HUES64 (cell line): ENCODE measurements around the gene CCDC174. TPM values are rescaled to one million over a fixed set of nuclear protein-coding genes. Genes with fewer than 3 reads are reported as not detected.
A peak's percentile ranks its signal among the peaks of the same experiment; 100 is the strongest.
"Not testable (repeated sequence)": the region's sequence is repeated elsewhere in the genome, so short reads cannot be mapped to it uniquely, and the experiment has no call there.

Source experiments
- H3K27ac ChIP-seq: 2 replicates; pipeline ENCODE4 v1.7.0; 2013; ENCODE audit warnings: low read depth, low read length, inconsistent platforms
- H3K27me3 ChIP-seq: 2 replicates; pipeline ENCODE4 v1.6.1; 2013; ENCODE audit warnings: mild to moderate bottlenecking, low read length; ENCODE audit not compliant: insufficient read depth
- H3K36me3 ChIP-seq: 2 replicates; pipeline ENCODE4 v1.6.1; 2013; ENCODE audit warnings: mild to moderate bottlenecking, low read length; ENCODE audit not compliant: insufficient read depth
- H3K4me1 ChIP-seq: 2 replicates; pipeline ENCODE4 v1.6.1; 2013; ENCODE audit warnings: mild to moderate bottlenecking, low read length, moderate library complexity; ENCODE audit not compliant: insufficient read depth
- H3K4me3 ChIP-seq: 2 replicates; pipeline ENCODE4 v1.5.1; 2013; ENCODE audit warnings: mild to moderate bottlenecking, low read length, moderate library complexity
- H3K9ac ChIP-seq: 2 replicates; pipeline ENCODE4 v1.6.1; 2013; ENCODE audit warnings: mild to moderate bottlenecking, low read depth, low read length
- H3K9me3 ChIP-seq: 2 replicates; pipeline ENCODE4 v1.6.1; 2013; ENCODE audit warnings: low read depth, low read length; ENCODE audit not compliant: insufficient read depth
- WGBS: fragments of 150-250, 120-280 bp; methylation state at CpG from one replicate; pipeline ENCODE4 v1.1.7; 2013; ENCODE audit warnings: missing lambda C conversion rate; 5-methylcytosine and 5-hydroxymethylcytosine counted together
- polyA plus RNA-seq, 2 experiments: library from polyadenylated mRNA; stranded (reverse); fragments of 50-300 nt; gene quantifications; one replicate each; pipeline ENCODE4 v1.2.3, GENCODE V29; 2013

Gene CCDC174
- 8.4 TPM for polyA plus RNA-seq (2013, experiment 1 of 2)
- polyA plus RNA-seq (2013, experiment 2 of 2), result 11.7 TPM

DNA sequence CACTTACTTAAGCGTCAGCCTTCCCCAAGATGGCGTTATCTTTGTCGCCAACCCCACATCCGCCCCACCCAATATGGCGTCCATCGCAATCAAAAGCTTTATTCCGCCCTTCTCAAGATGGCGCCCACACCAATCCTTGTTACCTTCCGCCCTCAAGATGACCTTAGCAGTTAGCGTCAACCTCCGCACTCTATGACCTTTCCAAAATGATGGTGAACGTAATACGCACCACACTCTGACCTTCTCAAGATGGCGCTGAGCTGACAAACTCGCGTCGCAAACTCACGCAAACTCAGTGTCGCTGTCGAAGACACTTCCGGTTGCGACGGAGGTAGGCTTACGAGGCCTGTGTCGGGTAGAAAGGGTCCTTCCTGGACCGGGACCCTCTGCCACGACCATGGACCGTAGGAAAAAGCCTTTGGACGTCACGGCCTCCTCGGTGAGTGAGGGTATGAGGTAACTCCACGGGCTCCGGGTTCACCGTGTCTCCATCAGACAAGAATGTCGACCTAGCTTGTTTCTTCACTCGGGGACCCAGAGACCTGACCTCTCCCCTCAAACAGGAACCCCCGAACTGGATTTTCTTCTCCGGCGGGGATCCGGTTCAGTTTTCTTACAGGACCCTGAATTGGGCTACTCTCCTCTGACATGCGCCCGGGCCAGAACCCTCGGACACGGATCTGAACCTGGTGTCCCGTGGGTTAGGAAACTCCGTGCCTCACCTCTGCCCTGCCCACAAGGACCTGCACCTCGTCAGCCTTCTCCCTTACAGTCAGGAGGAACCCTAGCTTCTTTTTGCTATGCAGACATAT, at the start of gene CCDC174:
Gene CCDC174 (plus strand): TSS at position 323 of the 812 bp plus-strand sequence. CDS start 75 bp downstream, at position 398.
- Histone ChIP-seq H3K36me3 (peaks cover 27% of the 10 kb centered on the region), H3K27me3 (peaks cover 9% of the 10 kb centered on the region), H3K27ac (peak within 1 kb of the TSS; percentile 31; the same call in 1 of the 2 replicates), H3K9me3 (no peaks in the 10 kb centered on the region), H3K4me3 (peak within 1 kb of the TSS; percentile 83), H3K9ac (peak within 1 kb of the TSS; percentile 74), H3K4me1 (no peaks in the 10 kb centered on the region)
- under 1% methylated on average over 47 of the region's 47 CpGs for WGBS

DNA sequence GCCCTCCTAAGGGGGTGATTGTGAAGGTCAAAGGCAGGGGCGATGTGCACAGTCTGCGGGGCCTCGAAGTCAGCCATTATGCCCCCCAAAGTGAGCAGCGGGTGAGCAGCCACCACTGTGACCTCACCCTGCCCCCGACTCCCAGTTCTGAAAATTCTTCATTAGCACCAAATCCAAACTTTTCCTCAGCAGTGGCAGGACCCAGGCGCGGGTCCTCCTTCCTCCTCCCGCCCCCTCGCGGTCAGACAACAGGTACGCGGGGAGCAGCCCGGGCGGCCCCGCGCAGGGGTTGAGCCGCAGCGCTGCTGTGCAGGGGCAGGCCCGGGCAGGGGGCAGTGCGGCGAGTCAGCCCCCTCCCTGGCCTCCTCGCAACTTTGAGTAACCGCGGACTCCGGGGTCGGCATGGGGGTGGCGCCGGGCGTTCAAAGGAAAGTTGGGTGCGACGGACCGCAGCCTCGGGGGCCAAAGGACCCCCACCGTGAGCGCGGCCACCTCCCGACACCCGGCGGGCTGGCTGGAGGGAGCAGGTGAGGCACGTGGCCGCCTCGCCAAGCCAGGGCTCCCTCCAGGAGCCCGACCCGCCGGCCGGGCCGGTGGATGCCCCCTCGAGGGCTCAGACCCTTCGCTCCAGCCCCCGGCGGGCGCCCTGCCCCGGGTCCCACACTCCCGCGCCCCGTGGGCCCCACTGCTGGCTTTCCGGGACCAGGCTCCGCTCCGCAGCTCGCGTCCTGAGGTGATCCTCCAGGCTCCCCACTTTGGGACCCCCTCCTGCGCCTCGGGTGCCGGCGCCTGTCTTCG, 49.4 kb upstream of the CCDC174 start:
- H3K9me3 ChIP-seq, result no peaks in the 10 kb centered on the region
- 1% methylated on average over 66 of the region's 66 CpGs for WGBS
- no peak overlapping the region for H3K27ac ChIP-seq
- H3K9ac ChIP-seq, result peak overlapping the region; percentile 49; the same call in 1 of the 2 replicates
- peaks cover 43% of the 10 kb centered on the region for H3K27me3 ChIP-seq
- no peaks in the 10 kb centered on the region for H3K36me3 ChIP-seq
- H3K4me1 ChIP-seq, result no peaks in the 10 kb centered on the region
- peak overlapping the region; percentile 57 for H3K4me3 ChIP-seq

DNA sequence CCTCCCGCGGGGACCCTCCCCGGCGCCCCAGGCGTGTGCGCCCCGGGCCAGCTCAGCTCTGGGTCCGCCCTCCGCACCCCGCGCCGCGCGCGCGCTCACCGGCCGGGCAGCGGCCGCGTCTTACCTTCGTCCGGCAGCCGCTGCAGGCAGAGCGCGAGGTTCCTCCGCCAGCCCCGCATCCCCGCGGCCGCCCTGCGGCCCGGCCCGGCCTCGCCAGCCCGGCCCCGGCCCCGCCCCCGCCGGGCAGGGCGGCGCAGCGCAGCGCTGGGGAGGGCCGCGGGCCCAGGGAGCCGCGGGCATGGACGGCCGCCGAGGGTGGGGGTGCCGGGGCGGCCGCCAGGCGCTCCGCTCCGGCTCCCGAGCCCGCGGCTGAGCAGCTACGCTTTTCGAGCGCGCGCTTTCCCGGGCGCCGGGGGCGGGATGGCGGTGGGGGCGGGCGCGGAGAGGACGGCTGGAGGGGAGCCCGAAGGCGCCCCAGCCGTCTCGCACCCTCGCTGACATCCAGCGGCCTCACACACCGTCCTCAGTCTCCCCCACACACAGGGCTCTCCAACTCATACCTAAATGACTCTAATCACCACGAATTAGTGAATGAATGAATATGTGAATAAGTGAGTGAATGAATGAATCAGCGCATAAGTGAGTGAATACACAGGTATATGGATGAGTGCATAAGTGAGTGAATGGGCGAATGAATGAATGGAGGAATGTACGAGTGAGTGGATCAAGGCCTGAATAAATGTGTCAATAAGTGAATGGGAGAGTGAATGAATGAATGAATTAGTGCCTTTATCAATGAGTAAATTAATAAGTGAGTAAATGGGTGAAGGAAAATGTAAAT, 48.5 kb upstream of the CCDC174 start:
- peak overlapping the region; percentile 57 for H3K4me3 ChIP-seq
- H3K4me1 ChIP-seq, result 0 out of 2 replicates have a peak, but pooled peaks cover 3% of the 10 kb centered on the region
- no peak overlapping the region for H3K27ac ChIP-seq
- peaks cover 43% of the 10 kb centered on the region for H3K27me3 ChIP-seq
- 4% methylated on average over 83 of the region's 85 CpGs for WGBS
- no peaks in the 10 kb centered on the region for H3K9me3 ChIP-seq
- no peaks in the 10 kb centered on the region for H3K36me3 ChIP-seq
- peak overlapping the region; percentile 49; the same call in 1 of the 2 replicates for H3K9ac ChIP-seq

DNA sequence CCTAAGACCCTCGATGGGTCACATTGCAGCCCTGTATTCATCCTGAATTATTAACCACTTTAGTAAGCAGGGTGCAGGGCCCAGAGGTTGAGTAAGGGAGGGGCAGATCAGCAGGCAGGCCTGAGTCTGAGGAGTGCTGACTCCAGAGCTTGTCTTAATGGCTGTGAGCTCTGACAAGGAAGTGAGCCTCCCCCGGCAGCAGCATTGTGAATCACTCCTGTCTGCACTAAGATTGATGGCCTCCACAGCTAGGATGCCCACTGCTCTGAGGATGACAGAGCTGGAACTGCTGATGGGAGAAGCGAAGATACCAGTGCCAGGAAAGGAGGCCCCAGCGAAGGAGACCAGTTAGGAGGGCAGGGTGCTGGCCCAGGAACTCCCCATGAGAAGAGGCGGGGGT, 46.5 kb upstream of the CCDC174 start:
- Histone ChIP-seq H3K9ac (no peak overlapping the region), H3K4me3 (no peak overlapping the region), H3K36me3 (no peaks in the 10 kb centered on the region), H3K27me3 (peaks cover 34% of the 10 kb centered on the region), H3K27ac (no peak overlapping the region), H3K4me1 (0 out of 2 replicates have a peak, but pooled peaks cover 3% of the 10 kb centered on the region), H3K9me3 (no peaks in the 10 kb centered on the region)
- WGBS, result 78% methylated on average over 5 of the region's 5 CpGs

DNA sequence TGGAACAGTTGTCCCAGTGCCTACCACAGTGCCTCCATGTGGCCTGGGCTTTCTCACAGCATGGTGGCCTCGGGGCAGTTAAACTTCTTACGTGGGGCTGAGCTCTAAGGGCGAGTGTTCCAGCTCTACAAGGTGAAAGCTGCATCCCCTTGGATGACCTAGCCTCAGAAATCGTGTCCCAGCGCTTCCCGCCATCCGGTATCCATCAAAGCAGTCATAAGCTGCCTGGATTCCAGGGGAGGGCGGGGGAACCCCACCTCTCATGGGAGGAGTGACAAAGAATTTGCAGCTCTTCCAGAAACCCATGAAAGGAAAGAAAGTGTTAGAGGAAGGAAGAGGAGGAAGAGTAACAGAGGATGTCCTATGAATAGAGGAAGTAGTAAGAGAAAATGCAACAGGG, 45.8 kb upstream of the CCDC174 start:
- Histone ChIP-seq H3K4me1 (0 out of 2 replicates have a peak, but pooled peaks cover 3% of the 10 kb centered on the region), H3K4me3 (no peak overlapping the region), H3K9ac (no peak overlapping the region), H3K27ac (no peak overlapping the region), H3K9me3 (no peaks in the 10 kb centered on the region), H3K27me3 (peaks cover 28% of the 10 kb centered on the region), H3K36me3 (no peaks in the 10 kb centered on the region)
- WGBS, result 68% methylated on average over 8 of the region's 8 CpGs

DNA sequence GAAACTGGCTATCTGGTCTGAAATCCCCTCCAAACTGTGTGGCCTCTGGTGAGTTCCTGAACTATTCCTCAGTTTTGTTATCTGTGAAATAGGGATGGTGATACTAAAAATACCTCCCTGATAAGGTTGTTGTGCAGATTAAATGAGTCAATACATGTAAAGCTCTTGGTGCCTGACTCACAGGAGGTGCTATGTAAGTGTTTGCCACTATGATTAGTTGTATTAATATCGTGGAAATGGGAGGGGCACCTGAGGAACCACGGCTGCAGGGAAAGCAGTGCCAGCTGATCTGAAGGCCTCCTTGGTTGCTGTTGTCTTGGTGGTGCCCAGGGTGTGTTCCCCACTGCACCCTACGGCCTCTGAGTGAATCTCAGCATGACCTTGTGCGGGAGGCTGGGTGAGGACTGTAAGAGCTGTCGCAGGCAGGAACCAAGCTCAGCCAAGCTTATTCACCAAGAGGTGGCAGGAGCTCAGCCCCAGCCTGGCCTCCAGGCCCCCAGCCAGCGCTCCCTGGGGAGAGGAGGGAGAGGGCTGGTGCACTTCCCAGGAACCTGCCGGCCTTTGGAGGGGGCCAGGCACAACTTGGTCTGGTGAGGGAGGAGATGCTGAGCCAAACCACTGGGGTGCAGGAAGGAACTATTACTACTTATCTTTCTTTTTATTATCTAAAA, 44.8 kb upstream of the CCDC174 start:
- Histone ChIP-seq H3K9me3 (no peaks in the 10 kb centered on the region), H3K4me1 (0 out of 2 replicates have a peak, but pooled peaks cover 3% of the 10 kb centered on the region), H3K9ac (no peak overlapping the region), H3K4me3 (no peak overlapping the region), H3K27me3 (peaks cover 17% of the 10 kb centered on the region), H3K36me3 (no peaks in the 10 kb centered on the region), H3K27ac (no peak overlapping the region)
- 75% methylated on average over 7 of the region's 7 CpGs for WGBS

DNA sequence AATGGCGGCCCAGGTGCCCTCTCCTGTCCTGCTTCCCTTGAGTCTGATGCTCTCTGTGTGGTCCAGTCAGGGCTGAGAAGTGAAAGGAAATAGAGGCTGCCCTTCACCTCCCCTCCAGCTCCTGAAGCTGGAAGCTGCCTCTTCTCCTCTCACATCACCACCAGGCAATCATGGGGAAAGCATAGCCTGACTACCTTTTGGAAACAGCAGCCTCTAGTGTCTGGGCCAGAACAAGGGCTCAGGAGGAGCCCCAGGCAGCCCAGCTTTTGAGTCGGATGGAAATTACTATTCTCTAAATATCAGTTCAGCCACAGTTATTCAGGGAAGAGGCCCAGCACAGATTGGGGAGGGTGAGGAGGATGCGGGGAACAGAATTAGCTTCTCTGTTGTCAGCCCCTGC, 43.3 kb upstream of the CCDC174 start:
- 91% methylated on average over 2 of the region's 3 CpGs for WGBS
- no peaks in the 10 kb centered on the region for H3K9me3 ChIP-seq
- 0 out of 2 replicates have a peak, but pooled peaks cover 3% of the 10 kb centered on the region for H3K4me1 ChIP-seq
- H3K4me3 ChIP-seq, result no peak overlapping the region
- H3K36me3 ChIP-seq, result no peaks in the 10 kb centered on the region
- H3K27me3 ChIP-seq, result peaks cover 7% of the 10 kb centered on the region
- no peak overlapping the region for H3K27ac ChIP-seq
- H3K9ac ChIP-seq, result no peak overlapping the region

DNA sequence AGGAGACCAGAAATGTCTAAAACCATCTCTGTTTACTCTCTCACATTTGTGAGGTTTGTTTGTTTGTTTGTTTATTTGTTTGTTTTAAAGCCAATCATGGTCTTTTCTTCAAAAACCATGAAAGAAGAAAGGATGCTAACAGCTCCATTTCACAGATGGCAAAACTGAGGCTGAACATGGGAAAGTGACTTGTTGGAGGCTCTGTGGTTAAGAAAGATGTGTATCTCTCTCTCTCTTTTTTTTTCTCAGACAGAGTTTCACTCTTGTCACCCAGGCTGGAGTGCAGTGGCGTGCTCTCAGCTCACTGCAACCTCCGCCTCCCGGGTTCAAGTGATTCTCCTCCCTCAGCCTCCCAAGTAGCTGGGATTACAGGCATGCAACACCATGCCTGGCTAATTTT, 42.5 kb upstream of the CCDC174 start:
- not testable (repeated sequence) for H3K36me3 ChIP-seq, H3K4me1 ChIP-seq, H3K27me3 ChIP-seq, H3K4me3 ChIP-seq, H3K9ac ChIP-seq, H3K9me3 ChIP-seq, H3K27ac ChIP-seq
- 92% methylated on average over 3 of the region's 3 CpGs for WGBS

DNA sequence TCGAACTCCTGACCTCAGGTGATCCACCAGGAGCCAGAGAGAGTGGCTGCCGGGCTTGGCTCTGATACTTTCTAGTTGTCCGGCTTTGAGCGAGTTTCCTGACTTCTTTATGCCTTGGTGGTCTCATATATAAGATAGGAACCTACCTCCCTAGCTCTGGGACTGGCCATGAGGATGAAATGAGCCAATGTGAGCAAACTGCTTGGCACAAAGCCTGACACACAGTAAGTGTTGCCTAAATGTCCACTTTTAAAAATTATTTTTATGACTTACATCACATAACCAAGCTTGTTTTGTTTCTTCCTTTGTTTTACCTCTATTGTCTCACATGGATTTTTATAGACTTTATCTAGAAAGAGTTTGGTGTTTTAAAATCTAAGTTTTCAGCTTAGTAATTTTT, 42.1 kb upstream of the CCDC174 start:
- H3K36me3 ChIP-seq, result no peaks in the 10 kb centered on the region
- no peak overlapping the region for H3K4me3 ChIP-seq
- H3K9ac ChIP-seq, result no peak overlapping the region
- H3K4me1 ChIP-seq, result 0 out of 2 replicates have a peak, but pooled peaks cover 3% of the 10 kb centered on the region
- 88% methylated on average over 4 of the region's 4 CpGs for WGBS
- H3K27ac ChIP-seq, result no peak overlapping the region
- H3K27me3 ChIP-seq, result peaks cover 2% of the 10 kb centered on the region; the same call in 1 of the 2 replicates
- no peaks in the 10 kb centered on the region for H3K9me3 ChIP-seq

DNA sequence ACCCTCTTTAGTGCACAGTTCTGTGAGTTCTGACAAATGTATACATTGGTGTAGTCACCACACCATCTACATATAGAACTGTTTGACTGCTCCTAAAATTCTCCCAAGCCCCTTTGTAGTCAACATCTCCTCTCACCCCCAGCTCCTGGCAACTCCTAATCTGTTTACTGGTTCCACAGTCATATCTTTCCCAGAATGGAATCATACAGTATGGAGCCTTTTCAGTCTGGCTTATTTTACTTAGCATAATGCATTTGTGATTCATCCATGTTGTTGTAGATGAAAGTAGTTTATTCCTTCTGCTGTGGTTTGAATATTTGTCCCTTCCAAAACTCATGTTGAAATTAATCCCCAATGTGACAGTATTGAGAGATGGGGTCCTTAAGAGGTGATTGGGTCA, 41.6 kb upstream of the CCDC174 start:
- Histone ChIP-seq H3K9me3 (no peaks in the 10 kb centered on the region), H3K4me1 (0 out of 2 replicates have a peak, but pooled peaks cover 3% of the 10 kb centered on the region), H3K36me3 (no peaks in the 10 kb centered on the region), H3K27me3 (peaks cover 2% of the 10 kb centered on the region; the same call in 1 of the 2 replicates), H3K4me3 (no peak overlapping the region), H3K27ac (no peak overlapping the region), H3K9ac (no peak overlapping the region)
